ENCODE measurements around the gene CCDC106.

CCDC106 gene

GRCh38 chr19:55638864-55639359 lies 9.1 kb upstream of the CCDC106 start:
- DNase-seq: peak; percentile 28 to 48

DNA sequence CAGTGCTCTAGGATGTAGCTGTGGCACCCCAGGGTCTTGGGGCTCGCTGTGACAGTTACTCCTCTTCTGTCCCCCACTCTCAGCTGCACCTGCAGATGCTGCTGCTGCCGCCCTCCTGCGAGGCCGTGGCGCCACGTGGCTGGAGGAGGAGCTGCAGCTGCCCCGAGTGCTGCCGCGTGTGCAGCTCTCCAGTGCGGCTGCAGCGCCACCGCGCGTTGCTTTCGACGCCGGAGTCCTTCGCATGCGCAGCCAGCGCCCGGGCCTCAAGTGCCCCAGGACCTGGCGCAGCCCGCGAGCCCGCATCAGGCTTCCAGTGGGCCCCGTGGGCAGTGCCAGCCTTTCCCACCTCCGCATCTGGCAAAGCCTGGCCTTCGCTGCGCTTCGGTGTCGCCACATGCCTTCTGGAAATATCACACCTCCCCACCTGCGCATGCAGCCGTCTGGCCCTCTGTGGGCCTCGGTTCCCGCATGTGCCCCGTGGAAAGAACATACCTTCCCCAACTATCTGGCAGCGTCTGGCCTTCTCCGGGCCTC lies 7.9 kb upstream of the CCDC106 start:
- DNase-seq: no peak

DNA sequence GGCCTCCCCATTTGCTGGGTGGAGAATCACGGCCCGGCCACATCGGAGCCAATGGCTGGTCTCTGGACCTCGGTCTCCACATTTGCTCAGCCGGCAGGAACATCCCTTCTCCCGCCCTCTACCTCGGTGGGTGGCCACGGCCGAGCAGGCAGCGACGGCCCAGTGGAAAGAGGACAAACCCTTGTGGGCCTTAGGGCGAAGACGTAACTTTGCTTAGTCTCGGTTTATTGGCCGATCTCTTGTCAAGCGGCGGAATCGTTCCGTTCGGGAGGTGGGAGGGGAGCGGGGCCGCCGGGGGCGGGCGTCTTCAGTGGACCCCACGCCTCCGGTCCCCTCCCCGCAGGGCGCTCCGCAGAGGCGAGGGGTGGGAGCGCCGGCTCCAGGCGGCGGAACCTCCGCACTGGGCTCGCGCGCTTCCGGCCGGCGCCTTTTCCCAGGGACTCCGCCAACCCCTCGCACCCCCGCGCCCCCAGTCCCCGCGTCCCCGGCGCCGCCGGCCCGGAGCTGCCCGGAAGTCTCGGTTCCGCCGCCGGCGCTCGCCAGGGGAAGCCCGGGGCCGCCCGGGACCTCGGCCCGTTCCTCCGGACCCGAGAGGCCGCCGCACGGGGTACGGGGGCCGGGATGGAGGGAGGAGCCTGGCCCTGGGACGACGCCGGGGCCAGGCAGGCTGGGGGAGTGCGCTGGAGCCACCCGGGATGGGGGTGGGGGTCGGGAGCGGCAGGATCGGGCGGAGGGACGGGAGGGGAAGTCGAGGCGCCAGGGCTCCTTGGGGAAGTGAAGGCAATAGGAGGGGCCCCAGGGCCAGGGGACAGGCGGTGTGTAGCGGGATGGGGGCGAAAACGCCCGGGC lies 7.2 kb upstream of the CCDC106 start, which contains the start of gene ZNF580:
Gene ZNF580, plus strand, starts transcription at position 426 of the 849 bp plus-strand sequence. CDS start 1,507 bp downstream, outside the sequence.
- peak in 1 of 2 experiments; percentile 49 for DNase-seq

GRCh38 chr19:55641426-55642152 lies 6.4 kb upstream of the CCDC106 start:
- peak in 1 of 2 experiments; percentile 49 for DNase-seq

GRCh38 chr19:55642153-55643002 lies 5.6 kb upstream of the CCDC106 start:
- DNase-seq: peak in 1 of 2 experiments; percentile 29

GRCh38 chr19:55643003-55643886 lies 4.8 kb upstream of the CCDC106 start, which contains the start of gene ZNF581:
Gene ZNF581, plus strand, starts transcription at chr19:55643649. Its CDS starts 923 bp downstream, at chr19:55644572.
- DNase-seq: peak; percentile 42 to 71

DNA sequence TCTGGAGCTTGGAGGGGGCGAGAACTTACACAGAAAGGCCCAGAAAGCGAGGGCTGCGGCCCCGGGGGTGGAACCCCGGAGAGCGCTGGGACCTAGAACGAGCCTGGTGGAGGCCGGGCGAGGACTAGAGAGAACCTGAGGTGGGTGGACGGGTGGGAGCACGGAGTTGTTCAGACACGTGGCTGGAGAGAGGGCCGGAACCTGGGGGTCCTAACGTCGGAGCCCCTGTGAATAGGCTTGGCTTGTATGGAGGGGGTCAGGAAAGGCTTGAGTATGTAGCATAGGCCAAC lies 4.2 kb upstream of the CCDC106 start:
- no peak for DNase-seq

GRCh38 chr19:55644191-55644833 lies 3.7 kb upstream of the CCDC106 start:
- DNase-seq: no peak

DNA sequence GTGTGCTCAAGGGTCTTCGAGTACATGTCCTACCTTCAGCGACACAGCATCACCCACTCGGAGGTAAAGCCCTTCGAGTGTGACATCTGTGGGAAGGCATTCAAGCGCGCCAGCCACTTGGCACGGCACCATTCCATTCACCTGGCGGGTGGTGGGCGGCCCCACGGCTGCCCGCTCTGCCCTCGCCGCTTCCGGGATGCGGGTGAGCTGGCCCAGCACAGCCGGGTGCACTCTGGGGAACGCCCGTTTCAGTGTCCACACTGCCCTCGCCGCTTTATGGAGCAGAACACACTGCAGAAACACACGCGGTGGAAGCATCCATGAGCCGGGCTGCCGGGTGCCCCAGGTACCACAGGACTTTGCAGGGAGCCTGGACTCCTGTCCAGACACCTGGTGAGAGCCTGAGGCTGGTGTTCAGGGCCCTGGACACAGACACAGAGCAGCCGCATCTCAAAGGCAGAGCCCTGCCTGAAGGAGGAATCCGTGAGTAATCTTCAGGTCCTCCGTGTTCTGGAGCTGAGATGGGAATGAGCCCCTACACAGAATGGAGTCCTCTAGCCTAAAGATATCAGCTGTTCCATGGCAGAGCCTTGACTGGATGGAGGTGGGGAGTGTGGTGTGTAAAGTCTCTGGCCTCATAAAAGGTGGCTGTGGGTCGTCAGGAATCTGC lies 3.0 kb upstream of the CCDC106 start:
- no peak for DNase-seq

- no peak for DNase-seq
Measured at GRCh38 chr19:55645512-55645881, 2.5 kb upstream of the CCDC106 start.

GRCh38 chr19:55646889-55647731 lies 902 bp upstream of the CCDC106 start:
- DNase-seq: no peak

DNA sequence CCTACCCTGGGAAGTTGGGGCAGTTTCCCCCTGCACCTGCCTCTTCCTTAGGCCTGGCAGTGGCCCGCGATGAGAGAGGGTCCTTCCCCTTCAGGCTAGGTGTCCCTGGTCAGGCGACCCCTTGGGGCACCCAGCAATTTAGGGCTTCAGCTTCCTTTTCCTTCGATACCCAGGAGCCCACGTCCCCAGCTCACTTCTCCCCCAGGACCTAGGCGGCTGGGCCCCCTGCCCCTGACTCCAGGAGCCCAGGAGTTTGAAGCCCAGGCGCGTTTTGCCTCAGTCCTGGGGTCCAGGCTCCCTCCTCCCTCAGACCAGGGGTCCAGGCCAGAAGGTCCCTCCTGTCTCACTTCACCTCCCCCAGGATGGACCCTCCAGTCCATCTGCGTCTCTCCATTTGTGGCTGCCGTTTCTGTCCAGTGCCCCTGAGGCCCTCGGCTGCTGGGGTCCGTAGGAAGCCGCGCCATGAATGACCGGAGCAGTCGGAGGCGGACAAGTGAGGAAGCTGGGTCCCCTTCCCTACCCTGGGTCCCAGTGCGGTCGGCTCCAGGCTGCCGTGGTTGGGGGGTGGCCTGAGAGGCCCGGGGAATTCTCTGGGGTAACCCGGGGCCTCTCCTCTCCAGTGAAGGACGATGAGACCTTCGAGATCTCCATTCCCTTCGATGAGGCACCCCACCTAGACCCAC lies 714 bp downstream of the CCDC106 start:
- DNase-seq: no peak

DNA sequence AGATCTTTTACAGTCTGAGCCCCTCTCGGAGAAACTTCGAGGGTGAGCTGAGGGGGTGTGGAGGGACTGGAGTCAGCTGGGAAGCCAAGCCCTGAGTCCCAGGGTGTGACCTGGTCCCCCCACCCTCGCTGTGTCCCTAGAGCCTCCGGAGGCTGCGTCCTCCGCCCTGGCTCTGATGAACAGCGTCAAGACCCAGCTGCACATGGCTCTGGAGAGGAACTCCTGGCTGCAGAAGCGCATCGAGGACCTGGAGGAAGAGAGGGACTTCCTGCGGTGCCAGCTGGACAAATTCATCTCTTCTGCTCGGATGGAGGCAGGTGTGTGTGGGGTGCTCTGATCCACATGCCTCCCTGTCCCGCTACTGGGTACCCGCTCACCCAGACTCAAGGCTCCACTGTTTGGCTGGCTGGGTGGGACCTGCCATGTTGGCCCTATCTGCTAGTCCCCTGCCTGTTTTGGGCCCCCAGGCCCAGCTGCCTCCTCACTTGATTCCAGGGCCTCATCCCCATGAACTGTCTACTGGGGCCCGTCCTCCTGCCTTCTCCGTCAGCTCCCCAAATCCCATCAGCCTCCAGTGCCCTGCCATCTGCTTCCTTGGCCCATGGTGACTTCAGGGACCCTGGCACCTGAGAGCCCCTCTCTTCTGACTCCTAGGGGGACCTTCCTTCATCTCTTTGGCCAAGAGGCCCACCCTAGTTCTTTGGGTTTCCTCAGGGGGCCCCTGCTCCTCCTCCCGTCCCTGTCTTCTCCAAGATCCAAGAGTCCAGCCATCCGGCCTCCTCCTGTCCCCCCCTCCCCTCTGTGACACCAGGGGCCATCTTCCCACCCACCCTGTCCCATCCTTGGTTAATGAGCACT lies 1.5 kb downstream of the CCDC106 start:
- DNase-seq: no peak

GRCh38 chr19:55650126-55650557 lies 2.1 kb downstream of the CCDC106 start:
- no peak for DNase-seq

DNA sequence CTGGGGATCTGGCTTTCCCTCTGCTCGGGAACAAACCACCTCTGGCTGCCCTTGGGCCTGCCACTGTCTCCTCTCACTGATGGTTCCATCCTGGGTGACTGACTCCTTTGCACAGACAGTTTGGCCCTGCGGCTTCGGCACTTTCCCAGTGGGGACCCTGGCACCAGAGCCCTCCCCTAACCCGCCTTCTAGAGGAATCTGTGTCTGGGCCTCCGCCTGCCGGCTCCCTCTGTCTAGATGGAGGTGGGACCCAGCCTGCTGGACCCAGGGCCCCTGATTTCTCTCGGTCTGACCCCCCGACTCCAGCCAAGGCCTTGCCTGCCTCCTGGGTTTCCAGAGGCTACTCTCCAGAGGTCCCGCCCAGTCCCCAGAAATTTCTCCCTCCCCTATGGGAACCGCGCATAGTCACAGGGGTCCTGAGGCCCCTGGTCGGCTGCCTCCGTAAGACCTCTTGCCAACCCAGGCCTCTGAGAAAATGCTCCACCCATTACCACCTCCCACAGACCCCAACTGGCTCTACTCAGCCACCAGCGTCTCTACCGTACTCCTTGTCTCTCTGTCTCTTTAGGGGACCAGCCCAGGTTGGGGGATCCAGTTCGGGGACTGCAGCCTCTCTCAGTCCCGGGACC lies 2.7 kb downstream of the CCDC106 start:
- DNase-seq: no peak

- no peak for DNase-seq
Measured at GRCh38 chr19:55651236-55651635, 3.2 kb downstream of the CCDC106 start.
